ENCODE results near the gene HMCN1.

DNA sequence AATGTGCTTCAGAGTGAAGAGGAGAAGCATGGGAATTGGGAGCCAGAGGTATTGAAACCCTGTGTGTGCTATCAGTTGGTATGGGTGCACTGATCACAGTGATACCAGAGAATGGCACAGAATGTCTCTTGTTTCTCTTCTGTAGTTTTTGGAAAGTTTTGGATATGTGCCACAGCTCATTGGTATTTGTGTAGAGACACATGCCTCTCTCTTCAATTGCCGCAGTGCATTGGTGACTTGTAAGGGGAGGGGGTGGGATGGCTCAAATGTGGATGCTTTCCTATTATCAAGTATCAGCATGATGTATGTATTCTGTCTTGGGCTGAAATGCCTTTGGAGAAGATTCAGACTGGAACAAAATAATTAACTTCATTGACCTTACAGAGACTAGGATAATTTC lies 101.0 kb downstream of the HMCN1 start:
- TF ChIP-seq, protein P1, sequence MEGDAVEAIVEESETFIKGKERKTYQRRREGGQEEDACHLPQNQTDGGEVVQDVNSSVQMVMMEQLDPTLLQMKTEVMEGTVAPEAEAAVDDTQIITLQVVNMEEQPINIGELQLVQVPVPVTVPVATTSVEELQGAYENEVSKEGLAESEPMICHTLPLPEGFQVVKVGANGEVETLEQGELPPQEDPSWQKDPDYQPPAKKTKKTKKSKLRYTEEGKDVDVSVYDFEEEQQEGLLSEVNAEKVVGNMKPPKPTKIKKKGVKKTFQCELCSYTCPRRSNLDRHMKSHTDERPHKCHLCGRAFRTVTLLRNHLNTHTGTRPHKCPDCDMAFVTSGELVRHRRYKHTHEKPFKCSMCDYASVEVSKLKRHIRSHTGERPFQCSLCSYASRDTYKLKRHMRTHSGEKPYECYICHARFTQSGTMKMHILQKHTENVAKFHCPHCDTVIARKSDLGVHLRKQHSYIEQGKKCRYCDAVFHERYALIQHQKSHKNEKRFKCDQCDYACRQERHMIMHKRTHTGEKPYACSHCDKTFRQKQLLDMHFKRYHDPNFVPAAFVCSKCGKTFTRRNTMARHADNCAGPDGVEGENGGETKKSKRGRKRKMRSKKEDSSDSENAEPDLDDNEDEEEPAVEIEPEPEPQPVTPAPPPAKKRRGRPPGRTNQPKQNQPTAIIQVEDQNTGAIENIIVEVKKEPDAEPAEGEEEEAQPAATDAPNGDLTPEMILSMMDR (IDR thresholded peaks at IDR 0.05), result no peak
- no peak for TF ChIP-seq POLR2A (IDR thresholded peaks at IDR 0.05)

Data from heart left ventricle (tissue), 13 donors.